ENCODE data around the gene OSR1.

Gene OSR1

DNA sequence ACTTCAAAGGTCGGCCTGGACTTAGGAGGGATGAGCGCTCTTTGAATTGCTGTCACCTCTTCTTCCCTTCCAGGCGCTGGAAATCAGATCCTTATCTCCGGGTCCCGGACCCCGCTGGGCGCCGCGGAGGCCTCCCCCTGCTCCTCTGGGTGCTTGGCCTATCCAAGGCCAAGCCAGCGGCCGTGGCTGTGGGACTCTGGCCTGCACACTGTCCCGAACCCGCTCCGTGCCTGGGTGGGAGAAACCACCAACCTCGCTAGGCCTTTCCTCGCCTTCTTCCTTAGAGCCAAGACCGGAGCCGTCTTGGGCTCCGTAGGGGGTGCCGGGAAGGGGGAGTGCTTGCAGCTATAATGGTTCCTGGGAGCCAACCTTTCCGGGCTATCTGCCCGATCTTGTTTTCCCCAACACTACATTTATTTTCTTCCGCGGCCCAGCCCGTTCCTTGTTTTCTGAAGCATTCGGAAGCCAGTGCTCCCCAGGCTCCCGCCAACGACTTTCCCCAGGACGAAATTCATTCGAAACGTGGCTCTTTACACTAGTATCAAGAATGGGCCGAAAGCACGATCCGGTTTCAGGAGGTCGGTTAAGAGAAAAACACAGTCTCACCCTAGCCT, 2.4 kb downstream of the OSR1 start:
- peaks cover 95% of the 10 kb centered on the region for H3K27me3 ChIP-seq (ENCODE audit: insufficient read depth, low read length)
- no peak overlapping the region for H2BK120ac ChIP-seq (ENCODE audit: insufficient read depth, low read length, poor library complexity)
- H3K9me3 ChIP-seq (ENCODE audit: insufficient read depth, low read depth, low read length) = peaks cover 14% of the 10 kb centered on the region
- no peak for DNase-seq
- no peak overlapping the region for H2BK12ac ChIP-seq (ENCODE audit: low read length)
- H3K4me1 ChIP-seq (ENCODE audit: control insufficient read depth in 1 of 2, insufficient read depth in 2 of 2, low read length in 2 of 2) = peaks cover 17 to 25% of the 10 kb centered on the region in 2 experiments
- no peaks in the 10 kb centered on the region for H3K79me2 ChIP-seq (ENCODE audit: control insufficient read depth, insufficient read depth, low read length, poor library complexity)
- H3K9ac ChIP-seq (ENCODE audit: low read length) = no peak overlapping the region
- no peak overlapping the region for H2AFZ ChIP-seq (ENCODE audit: insufficient read depth, low read length, poor library complexity)
- no peak overlapping the region for H3K23ac ChIP-seq (ENCODE audit: low read length)
- no peak overlapping the region for H3K18ac ChIP-seq (ENCODE audit: low read length)
- no peak overlapping the region for H4K91ac ChIP-seq (ENCODE audit: low read depth, low read length)
- no peak overlapping the region for H3K4me3 ChIP-seq (ENCODE audit: low read depth, low read length)
- H2AK5ac ChIP-seq (ENCODE audit: low read length) = no peak overlapping the region
- no CpG with 5 or more reads among the region's 35 CpGs for WGBS (ENCODE audit: extremely low coverage, insufficient coverage, insufficient read length)
- H3K27ac ChIP-seq (ENCODE audit: low read depth, low read length) = no peak overlapping the region
- H3K14ac ChIP-seq (ENCODE audit: low read length) = no peak overlapping the region
- H3K4me2 ChIP-seq (ENCODE audit: low read length) = peak overlapping the region; percentile 52
- H2BK5ac ChIP-seq (ENCODE audit: low read depth, low read length, poor library complexity) = no peak overlapping the region
- H3K4ac ChIP-seq (ENCODE audit: low read depth, low read length) = no peak overlapping the region
- no peak overlapping the region for H4K8ac ChIP-seq (ENCODE audit: low read depth, low read length)
- no peak overlapping the region for H4K12ac ChIP-seq (ENCODE audit: low read depth, low read length)
- no peaks in the 10 kb centered on the region for H3K36me3 ChIP-seq (ENCODE audit: control insufficient read depth in 1 of 2, insufficient read depth in 2 of 2, low read length in 2 of 2)
- no peaks in the 10 kb centered on the region for H3K79me1 ChIP-seq (ENCODE audit: low read length)

DNA sequence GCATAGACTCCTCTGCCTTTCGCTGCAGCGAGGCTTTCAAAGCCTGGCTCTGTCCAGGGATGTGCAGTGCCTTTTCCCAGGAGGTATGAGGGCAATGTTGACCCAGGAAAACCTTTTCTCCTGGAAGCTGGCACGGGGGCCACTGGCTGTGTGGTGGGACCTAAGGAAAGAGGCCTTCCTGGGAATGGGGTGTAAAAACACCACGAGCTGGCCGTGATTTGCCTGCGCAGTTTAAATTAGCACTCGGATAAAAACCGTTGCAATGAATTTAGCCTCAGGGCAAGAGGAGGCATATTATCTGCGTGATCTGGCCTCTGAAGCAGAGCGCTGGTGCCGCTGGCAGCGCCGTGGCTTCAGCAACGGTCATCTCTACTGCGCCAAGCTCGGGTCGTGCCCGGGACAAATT, 3.0 kb downstream of the OSR1 start:
- peaks cover 95% of the 10 kb centered on the region for H3K27me3 ChIP-seq (ENCODE audit: insufficient read depth, low read length)

DNA sequence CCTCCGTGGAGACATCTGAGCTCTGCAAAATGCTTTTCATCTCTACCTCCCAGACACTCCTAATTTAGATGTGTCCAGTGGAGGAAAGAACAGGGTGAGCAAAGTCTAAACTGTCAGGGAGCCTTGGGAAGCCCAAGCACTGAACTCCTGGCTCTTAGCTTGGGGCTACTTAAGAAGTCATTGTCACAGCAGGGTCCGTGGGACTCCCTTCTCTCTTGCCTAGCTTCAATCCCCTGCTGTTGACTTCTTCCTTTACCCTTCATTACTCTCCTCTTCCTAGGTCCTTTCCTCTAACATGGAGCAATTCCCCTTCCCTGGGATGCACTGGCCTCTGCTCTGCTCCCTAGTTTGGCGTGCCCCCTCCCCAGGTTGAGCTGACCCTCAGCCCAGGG, 3.4 kb downstream of the OSR1 start:
- Histone ChIP-seq H3K4ac (ENCODE audit: low read depth, low read length) (no peak overlapping the region), H3K79me1 (ENCODE audit: low read length) (no peaks in the 10 kb centered on the region), H3K14ac (ENCODE audit: low read length) (no peak overlapping the region), H4K8ac (ENCODE audit: low read depth, low read length) (no peak overlapping the region), H2BK120ac (ENCODE audit: insufficient read depth, low read length, poor library complexity) (no peak overlapping the region), H4K91ac (ENCODE audit: low read depth, low read length) (no peak overlapping the region), H2BK5ac (ENCODE audit: low read depth, low read length, poor library complexity) (no peak overlapping the region), H3K79me2 (ENCODE audit: control insufficient read depth, insufficient read depth, low read length, poor library complexity) (no peaks in the 10 kb centered on the region), H3K27ac (ENCODE audit: low read depth, low read length) (no peak overlapping the region), H3K4me2 (ENCODE audit: low read length) (no peak overlapping the region), H3K23ac (ENCODE audit: low read length) (no peak overlapping the region), H3K18ac (ENCODE audit: low read length) (no peak overlapping the region), H3K27me3 (ENCODE audit: insufficient read depth, low read length) (peaks cover 91% of the 10 kb centered on the region), H2AK5ac (ENCODE audit: low read length) (no peak overlapping the region), H3K4me1 (ENCODE audit: control insufficient read depth in 1 of 2, insufficient read depth in 2 of 2, low read length in 2 of 2) (peaks cover 17 to 29% of the 10 kb centered on the region in 2 experiments), H2BK12ac (ENCODE audit: low read length) (no peak overlapping the region), H2AFZ (ENCODE audit: insufficient read depth, low read length, poor library complexity) (no peak overlapping the region), H4K12ac (ENCODE audit: low read depth, low read length) (no peak overlapping the region), H3K9me3 (ENCODE audit: insufficient read depth, low read depth, low read length) (peaks cover 14% of the 10 kb centered on the region), H3K9ac (ENCODE audit: low read length) (no peak overlapping the region), H3K36me3 (ENCODE audit: control insufficient read depth in 1 of 2, insufficient read depth in 2 of 2, low read length in 2 of 2) (no peaks in the 10 kb centered on the region), H3K4me3 (ENCODE audit: low read depth, low read length) (no peak overlapping the region)
- WGBS (ENCODE audit: extremely low coverage, insufficient coverage, insufficient read length) = no CpG with 5 or more reads among the region's 3 CpGs
- DNase-seq = no peak

More for the DNA sequence above, 3.0 kb downstream of the OSR1 start:
- Histone ChIP-seq H3K4me2 (ENCODE audit: low read length) (no peak overlapping the region), H4K91ac (ENCODE audit: low read depth, low read length) (no peak overlapping the region), H2BK12ac (ENCODE audit: low read length) (no peak overlapping the region), H3K14ac (ENCODE audit: low read length) (no peak overlapping the region), H3K4me3 (ENCODE audit: low read depth, low read length) (no peak overlapping the region), H3K4me1 (ENCODE audit: control insufficient read depth in 1 of 2, insufficient read depth in 2 of 2, low read length in 2 of 2) (peaks cover 17 to 29% of the 10 kb centered on the region in 2 experiments), H2AFZ (ENCODE audit: insufficient read depth, low read length, poor library complexity) (no peak overlapping the region), H3K79me1 (ENCODE audit: low read length) (no peaks in the 10 kb centered on the region), H3K4ac (ENCODE audit: low read depth, low read length) (no peak overlapping the region), H3K79me2 (ENCODE audit: control insufficient read depth, insufficient read depth, low read length, poor library complexity) (no peaks in the 10 kb centered on the region), H3K27ac (ENCODE audit: low read depth, low read length) (no peak overlapping the region), H2AK5ac (ENCODE audit: low read length) (no peak overlapping the region), H3K9ac (ENCODE audit: low read length) (no peak overlapping the region), H3K18ac (ENCODE audit: low read length) (no peak overlapping the region), H2BK5ac (ENCODE audit: low read depth, low read length, poor library complexity) (no peak overlapping the region), H2BK120ac (ENCODE audit: insufficient read depth, low read length, poor library complexity) (no peak overlapping the region), H3K9me3 (ENCODE audit: insufficient read depth, low read depth, low read length) (peaks cover 14% of the 10 kb centered on the region), H3K36me3 (ENCODE audit: control insufficient read depth in 1 of 2, insufficient read depth in 2 of 2, low read length in 2 of 2) (no peaks in the 10 kb centered on the region), H4K8ac (ENCODE audit: low read depth, low read length) (no peak overlapping the region), H4K12ac (ENCODE audit: low read depth, low read length) (no peak overlapping the region), H3K23ac (ENCODE audit: low read length) (no peak overlapping the region)
- peak in 1 of 2 donors; percentile 80 for DNase-seq
- no CpG with 5 or more reads among the region's 18 CpGs for WGBS (ENCODE audit: extremely low coverage, insufficient coverage, insufficient read length)

DNA sequence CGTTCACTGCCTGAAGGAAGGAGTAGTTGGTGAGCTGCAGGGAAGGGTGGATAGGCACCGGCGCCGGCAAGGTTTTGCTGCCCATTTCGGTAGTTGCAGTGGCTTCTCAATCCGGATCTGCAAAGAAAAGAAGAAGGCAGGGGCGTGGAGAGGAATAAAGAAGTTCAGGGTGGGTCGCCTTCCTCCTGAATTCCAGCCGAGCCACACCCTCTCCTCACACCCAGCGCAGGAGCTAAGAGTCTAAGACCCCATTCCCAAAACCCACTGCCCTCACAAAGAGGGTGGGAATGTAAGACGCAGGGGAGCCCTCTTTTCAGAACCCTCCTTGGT, 4.7 kb downstream of the OSR1 start:
- Histone ChIP-seq H2BK12ac (ENCODE audit: low read length) (no peak overlapping the region), H2AFZ (ENCODE audit: insufficient read depth, low read length, poor library complexity) (no peak overlapping the region), H3K27me3 (ENCODE audit: insufficient read depth, low read length) (peaks cover 79% of the 10 kb centered on the region), H3K18ac (ENCODE audit: low read length) (no peak overlapping the region), H2BK120ac (ENCODE audit: insufficient read depth, low read length, poor library complexity) (no peak overlapping the region), H3K4me2 (ENCODE audit: low read length) (no peak overlapping the region), H4K8ac (ENCODE audit: low read depth, low read length) (no peak overlapping the region), H3K36me3 (ENCODE audit: control insufficient read depth in 1 of 2, insufficient read depth in 2 of 2, low read length in 2 of 2) (no peaks in the 10 kb centered on the region), H3K4ac (ENCODE audit: low read depth, low read length) (no peak overlapping the region), H3K79me2 (ENCODE audit: control insufficient read depth, insufficient read depth, low read length, poor library complexity) (no peaks in the 10 kb centered on the region), H4K12ac (ENCODE audit: low read depth, low read length) (no peak overlapping the region), H4K91ac (ENCODE audit: low read depth, low read length) (no peak overlapping the region), H3K27ac (ENCODE audit: low read depth, low read length) (no peak overlapping the region), H2AK5ac (ENCODE audit: low read length) (no peak overlapping the region), H3K14ac (ENCODE audit: low read length) (no peak overlapping the region), H3K9ac (ENCODE audit: low read length) (no peak overlapping the region), H2BK5ac (ENCODE audit: low read depth, low read length, poor library complexity) (no peak overlapping the region), H3K79me1 (ENCODE audit: low read length) (no peaks in the 10 kb centered on the region), H3K4me3 (ENCODE audit: low read depth, low read length) (no peak overlapping the region), H3K4me1 (ENCODE audit: control insufficient read depth in 1 of 2, insufficient read depth in 2 of 2, low read length in 2 of 2) (peaks cover 14 to 25% of the 10 kb centered on the region in 2 experiments), H3K9me3 (ENCODE audit: insufficient read depth, low read depth, low read length) (peaks cover 14% of the 10 kb centered on the region), H3K23ac (ENCODE audit: low read length) (no peak overlapping the region)
- WGBS (ENCODE audit: extremely low coverage, insufficient coverage, insufficient read length) = no CpG with 5 or more reads among the region's 11 CpGs
- no peak for DNase-seq
